DOHH2 (cell line): Measurements from ENCODE around the gene ABCA5.

Experiments used
- H3F3A ChIP-seq: fragments of 200-600 bp; sonication (generic), shearing (Covaris generic); 2 replicates; pipeline ENCODE4 v1.6.0; 2016; ENCODE audit warnings: antibody characterized with exemption, mild to moderate bottlenecking; ENCODE audit not compliant: control insufficient read depth, insufficient read depth
- H3K27ac ChIP-seq: fragments of 200-600 bp; sonication (generic); 2 replicates; pipeline ENCODE4 v1.5.1; 2014; ENCODE audit warnings: low read depth, mild to moderate bottlenecking, low read length, moderate library complexity
- H3K27me3 ChIP-seq: fragments of 200-600 bp; sonication (generic); 2 replicates; pipeline ENCODE4 v1.6.1; 2014; ENCODE audit warnings: mild to moderate bottlenecking, low read length, mixed read lengths; ENCODE audit not compliant: control insufficient read depth
- H3K36me3 ChIP-seq: fragments of 200-600 bp; sonication (generic); 2 replicates; pipeline ENCODE4 v1.6.1; 2014; ENCODE audit warnings: mild to moderate bottlenecking, low read length, moderate library complexity, mixed read lengths; ENCODE audit not compliant: control insufficient read depth
- H3K4me1 ChIP-seq: fragments of 200-600 bp; sonication (generic); 2 replicates; pipeline ENCODE4 v1.6.1; 2014; ENCODE audit warnings: mild to moderate bottlenecking, low read length, mixed read lengths; ENCODE audit not compliant: control insufficient read depth
- H3K4me2 ChIP-seq: fragments of 200-600 bp; sonication (generic); 2 replicates; pipeline ENCODE4 v1.6.0; 2014; ENCODE audit warnings: mild to moderate bottlenecking, low read length, moderate library complexity
- H3K4me3 ChIP-seq: fragments of 200-600 bp; sonication (generic); 2 replicates; pipeline ENCODE4 v1.5.1; 2014; ENCODE audit warnings: mild to moderate bottlenecking, low read length, mixed read lengths
- H3K79me2 ChIP-seq: fragments of 200-600 bp; sonication (generic); 2 replicates; pipeline ENCODE4 v1.6.1; 2014; ENCODE audit warnings: mild to moderate bottlenecking, low read length, mixed read lengths; ENCODE audit not compliant: control insufficient read depth
- H3K9me2 ChIP-seq: fragments of 200-600 bp; sonication (generic); replicated peaks from 2 replicates; pipeline ENCODE4 v1.6.1; 2014; ENCODE audit warnings: mild to moderate bottlenecking, low read length, mixed read lengths; ENCODE audit not compliant: control insufficient read depth
- H3K9me3 ChIP-seq: fragments of 200-600 bp; sonication (generic); 2 replicates; pipeline ENCODE4 v1.6.1; 2014; ENCODE audit warnings: antibody characterized with exemption, low read length, mixed read lengths; ENCODE audit not compliant: control insufficient read depth, insufficient read depth
- H4K20me1 ChIP-seq: fragments of 200-600 bp; sonication (generic); 2 replicates; pipeline ENCODE4 v1.6.0; 2014; ENCODE audit warnings: low read depth, mild to moderate bottlenecking, antibody characterized with exemption, low read length, moderate library complexity; ENCODE audit not compliant: control insufficient read depth, insufficient read depth
- CTCF ChIP-seq: fragments of 200-600 bp; sonication (generic); IDR thresholded peaks from one replicate; pipeline ENCODE4 v1.5.1; 2014; ENCODE audit warnings: antibody characterized with exemption, mild to moderate bottlenecking, low read depth, low read length; ENCODE audit not compliant: poor library complexity, severe bottlenecking
- EZH2phosphoT487 ChIP-seq: fragments of 200-600 bp; sonication (generic); IDR thresholded peaks from 2 replicates; pipeline ENCODE4 v1.6.1; 2017; ENCODE audit warnings: borderline replicate concordance, mild to moderate bottlenecking, antibody characterized with exemption, low read length, moderate library complexity, mixed read lengths

ABCA5 gene

GRCh38 chr17:69228018-69228417 lies 98.9 kb downstream of the ABCA5 start:
- H3K9me2 ChIP-seq = no peaks in the 10 kb centered on the region
- H3K27ac ChIP-seq = no peak overlapping the region
- no peaks in the 10 kb centered on the region for H3K79me2 ChIP-seq
- no peak for TF ChIP-seq EZH2phosphoT487
- no peak for TF ChIP-seq CTCF
- H3K4me2 ChIP-seq = no peak overlapping the region
- H3F3A ChIP-seq = no peaks in the 10 kb centered on the region
- no peaks in the 10 kb centered on the region for H3K36me3 ChIP-seq
- no peaks in the 10 kb centered on the region for H4K20me1 ChIP-seq
- no peaks in the 10 kb centered on the region for H3K27me3 ChIP-seq
- H3K4me1 ChIP-seq = no peaks in the 10 kb centered on the region
- H3K9me3 ChIP-seq = no peaks in the 10 kb centered on the region
- H3K4me3 ChIP-seq = no peak overlapping the region

GRCh38 chr17:69227541-69227940 lies 99.4 kb downstream of the ABCA5 start:
- no peaks in the 10 kb centered on the region for H3K4me1 ChIP-seq
- no peak overlapping the region for H3K4me2 ChIP-seq
- TF ChIP-seq EZH2phosphoT487 (no peak), CTCF (no peak)
- H3K27me3 ChIP-seq = no peaks in the 10 kb centered on the region
- no peaks in the 10 kb centered on the region for H3K36me3 ChIP-seq
- H3K9me3 ChIP-seq = no peaks in the 10 kb centered on the region
- H3K4me3 ChIP-seq = no peak overlapping the region
- no peaks in the 10 kb centered on the region for H3K79me2 ChIP-seq
- no peaks in the 10 kb centered on the region for H3F3A ChIP-seq
- H3K27ac ChIP-seq = no peak overlapping the region
- H3K9me2 ChIP-seq = no peaks in the 10 kb centered on the region
- H4K20me1 ChIP-seq = no peaks in the 10 kb centered on the region

GRCh38 chr17:69223809-69224208 lies 103.1 kb downstream of the ABCA5 start:
- H3K79me2 ChIP-seq = no peaks in the 10 kb centered on the region
- H3K36me3 ChIP-seq = no peaks in the 10 kb centered on the region
- H4K20me1 ChIP-seq = no peaks in the 10 kb centered on the region
- no peaks in the 10 kb centered on the region for H3K9me3 ChIP-seq
- no peaks in the 10 kb centered on the region for H3F3A ChIP-seq
- H3K27me3 ChIP-seq = no peaks in the 10 kb centered on the region
- H3K27ac ChIP-seq = no peak overlapping the region
- no peaks in the 10 kb centered on the region for H3K4me1 ChIP-seq
- no peak for TF ChIP-seq EZH2phosphoT487
- no peak for TF ChIP-seq CTCF
- no peaks in the 10 kb centered on the region for H3K9me2 ChIP-seq
- no peak overlapping the region for H3K4me2 ChIP-seq
- H3K4me3 ChIP-seq = no peak overlapping the region
